ENCODE results near the gene RRM2. TPM values are rescaled to one million over a fixed set of nuclear protein-coding genes. Genes with fewer than 3 reads are reported as not detected.
A peak's percentile ranks its signal among the peaks of the same experiment; 100 is the strongest.

The RRM2 gene
- total and polyA plus RNA-seq, 10 donors, result 2.3 to 39.2 (median 13.5) TPM

GRCh38 chr2:10132596-10132995 is 10.1 kb downstream of the RRM2 start:
- Histone ChIP-seq H3K27ac (no peak overlapping the region), H3K36me3 (peaks cover 0 to 30% (median 0%) of the 10 kb centered on the region in 6 donors), H3K9me3 (no peaks in the 10 kb centered on the region), H3K4me3 (no peak overlapping the region), H3K27me3 (replicated peaks in 1 of 7) (no peaks in the 10 kb centered on the region), H3K4me1 (peaks cover 0 to 6% (median 0%) of the 10 kb centered on the region in 6 donors)
- no peak for TF ChIP-seq POLR2A (IDR thresholded peaks at IDR 0.05)
- no peak for TF ChIP-seq POLR2AphosphoS5 (IDR thresholded peaks at IDR 0.05)
- no peak for TF ChIP-seq CTCF (IDR thresholded peaks at IDR 0.05 in 8 of 11, conservative IDR thresholded peaks at IDR 0.05 in 3 of 11)
- DNase-seq, result peak; percentile 51
- 84 to 94% (median 89%) methylated on average over 6 of the region's 6 CpGs for WGBS, 5 donors
- intact Hi-C loops (cut with DNase I; ENCODE audit: low total_unique reads), result no loop called here

- TF ChIP-seq POLR2A (IDR thresholded peaks at IDR 0.05) (no peak), POLR2AphosphoS5 (IDR thresholded peaks at IDR 0.05) (no peak), CTCF (IDR thresholded peaks at IDR 0.05 in 8 of 11, conservative IDR thresholded peaks at IDR 0.05 in 3 of 11) (no peak)
- peak; percentile 47 for DNase-seq
- H3K27me3 ChIP-seq (replicated peaks in 1 of 7), result no peaks in the 10 kb centered on the region
- no peak overlapping the region for H3K27ac ChIP-seq
- H3K4me1 ChIP-seq, result peaks cover 0 to 5% (median 0%) of the 10 kb centered on the region in 6 donors
- 87 to 94% (median 91%) methylated on average over 5 to 6 of the region's 6 CpGs for WGBS, 5 donors
- intact Hi-C loops (cut with DNase I; ENCODE audit: low total_unique reads), result no loop called here
- H3K4me3 ChIP-seq, result no peak overlapping the region
- no peaks in the 10 kb centered on the region for H3K9me3 ChIP-seq
- peaks cover 0 to 25% (median 0%) of the 10 kb centered on the region in 6 donors for H3K36me3 ChIP-seq
Measured at GRCh38 chr2:10132996-10133647, 10.6 kb downstream of the RRM2 start.

DNA sequence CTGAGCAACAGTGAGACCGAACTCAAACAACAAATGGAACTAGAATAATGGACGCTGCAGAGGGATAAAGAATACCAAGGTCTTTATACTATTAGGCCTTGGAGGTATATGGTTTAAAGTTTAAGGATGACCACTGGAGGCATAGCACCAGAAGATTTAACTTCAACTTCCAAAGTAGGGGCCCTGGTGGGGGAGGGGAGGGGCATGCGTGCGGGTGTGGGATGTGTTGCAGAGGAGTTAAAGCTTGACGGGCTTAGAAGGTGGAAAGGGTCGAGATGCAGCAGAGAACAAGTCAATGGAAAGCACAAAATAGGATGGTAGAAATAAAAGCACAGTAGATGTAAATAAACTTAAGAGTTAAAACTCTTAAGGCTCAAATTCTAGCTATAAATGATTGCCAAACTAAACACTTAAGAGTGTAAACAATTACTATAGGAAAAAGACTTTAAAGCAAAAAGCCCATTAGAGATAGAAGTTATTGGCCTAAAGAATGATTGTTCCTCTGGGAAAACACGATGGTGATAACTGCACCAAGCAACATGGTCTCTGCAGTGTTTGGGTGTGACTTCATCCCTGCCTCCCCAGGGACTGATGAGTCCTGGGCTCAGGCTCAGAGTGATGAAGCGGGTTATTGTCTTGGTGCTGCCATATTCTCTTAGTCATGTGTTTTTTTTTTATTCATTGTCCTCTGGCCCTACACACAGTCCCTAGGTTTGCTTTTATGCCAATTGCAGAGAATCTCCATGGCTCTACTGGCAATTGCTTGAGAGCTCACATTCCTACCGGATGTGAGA is 13.0 kb downstream of the RRM2 start:
- WGBS, 5 donors, result 87 to 93% (median 90%) methylated on average over 9 of the region's 9 CpGs
- Histone ChIP-seq H3K4me1 (no peaks in the 10 kb centered on the region), H3K27ac (no peak overlapping the region), H3K36me3 (peaks cover 0 to 20% (median 0%) of the 10 kb centered on the region in 6 donors), H3K4me3 (no peak overlapping the region), H3K9me3 (no peaks in the 10 kb centered on the region), H3K27me3 (replicated peaks in 1 of 7) (no peaks in the 10 kb centered on the region)
- intact Hi-C loops (cut with DNase I; ENCODE audit: low total_unique reads), result no loop called here
- TF ChIP-seq POLR2AphosphoS5 (IDR thresholded peaks at IDR 0.05) (no peak), CTCF (IDR thresholded peaks at IDR 0.05 in 8 of 11, conservative IDR thresholded peaks at IDR 0.05 in 3 of 11) (no peak), POLR2A (IDR thresholded peaks at IDR 0.05) (no peak)
- peak; percentile 8 for DNase-seq
